Measurements from ENCODE around the gene UCK1. TPM values are rescaled to one million over a fixed set of nuclear protein-coding genes. Genes with fewer than 3 reads are reported as not detected.

The UCK1 gene
- total RNA-seq, 3 donors from 2014 or later (not counting 1 experiment from before 2014, with no cell fraction given) = 29.9 to 35.2 (median 30.2) TPM

GRCh38 chr9:131502781-131503625, 28.1 kb downstream of the UCK1 start, which contains the start of gene POMT1:
Gene POMT1, plus strand, starts transcription at chr9:131502918. Its CDS starts 1,301 bp downstream, at chr9:131504219.
- Mint-ChIP-seq H3K27ac (peak within 1 kb of the TSS; percentile 61 to 89), H3K4me3 (peak within 1 kb of the TSS; percentile 96), H3K4me1 (peaks cover 43 to 50% of the 10 kb centered on the region in 2 donors), H3K27me3 (ENCODE audit: low read depth in 2 of 2) (no peaks in the 10 kb centered on the region), H3K9me3 (no peaks in the 10 kb centered on the region), H3K36me3 (no peaks in the 10 kb centered on the region)
- no peak for TF ChIP-seq CTCF (IDR thresholded peaks at IDR 0.05)
- H3K4me1 ChIP-seq (ENCODE audit: control insufficient read depth, insufficient read depth, low read length) = peaks cover 48% of the 10 kb centered on the region
- peak; percentile 84 to 96 for DNase-seq
- H3K36me3 ChIP-seq (ENCODE audit: control insufficient read depth, insufficient read depth, low read length) = peaks cover 13% of the 10 kb centered on the region
- WGBS (ENCODE audit: insufficient coverage) = under 1% methylated on average over 83 of the region's 83 CpGs
- intact Hi-C loops (cut with micrococcal nuclease) = loop anchor here (5.0 kb wide), 1 partner anchor 234 kb away; no protein-coding TSS in a partner anchor
- ATAC-seq = peak; percentile 76 to 85 (median 82)
- H3K27ac ChIP-seq (ENCODE audit: low read length) = peak within 1 kb of the TSS; percentile 34
- no peaks in the 10 kb centered on the region for H3K27me3 ChIP-seq (ENCODE audit: control insufficient read depth, insufficient read depth, low read length)
- H3K9me3 ChIP-seq (ENCODE audit: control insufficient read depth, insufficient read depth, low read length) = no peaks in the 10 kb centered on the region
- peak within 1 kb of the TSS; percentile 76 for H3K4me3 ChIP-seq (ENCODE audit: low read length)

- Histone ChIP-seq H3K9me3 (ENCODE audit: control insufficient read depth, insufficient read depth, low read length) (no peaks in the 10 kb centered on the region), H3K27me3 (ENCODE audit: control insufficient read depth, insufficient read depth, low read length) (no peaks in the 10 kb centered on the region), H3K4me3 (ENCODE audit: low read length) (no peak overlapping the region), H3K4me1 (ENCODE audit: control insufficient read depth, insufficient read depth, low read length) (peaks cover 48% of the 10 kb centered on the region), H3K27ac (ENCODE audit: low read length) (peak overlapping the region; percentile 51), H3K36me3 (ENCODE audit: control insufficient read depth, insufficient read depth, low read length) (peaks cover 28% of the 10 kb centered on the region)
- H3K4me1 Mint-ChIP-seq = peaks cover 43 to 50% of the 10 kb centered on the region in 2 donors
- no peaks in the 10 kb centered on the region for H3K27me3 Mint-ChIP-seq (ENCODE audit: low read depth in 2 of 2)
- no peaks in the 10 kb centered on the region for H3K36me3 Mint-ChIP-seq
- DNase-seq (peak in 1 of 2 donors; percentile 76), ATAC-seq (peak in 1 of 3 donors; percentile 6)
- no peaks in the 10 kb centered on the region for H3K9me3 Mint-ChIP-seq
- H3K4me3 Mint-ChIP-seq = peak overlapping the region; percentile 80
- intact Hi-C loops (cut with micrococcal nuclease) = loop anchor here (5.0 kb wide), 1 partner anchor 236 kb away; no protein-coding TSS in a partner anchor
- no peak for TF ChIP-seq CTCF (IDR thresholded peaks at IDR 0.05)
- WGBS (ENCODE audit: insufficient coverage) = 67% methylated on average over 5 of the region's 5 CpGs
- peak overlapping the region; percentile 79 to 81 for H3K27ac Mint-ChIP-seq
Observed at GRCh38 chr9:131500939-131501541, 30.0 kb downstream of the UCK1 start.

- Histone ChIP-seq H3K27me3 (ENCODE audit: control insufficient read depth, insufficient read depth, low read length) (no peaks in the 10 kb centered on the region), H3K4me3 (ENCODE audit: low read length) (no peak overlapping the region), H3K4me1 (ENCODE audit: control insufficient read depth, insufficient read depth, low read length) (peaks cover 48% of the 10 kb centered on the region), H3K27ac (ENCODE audit: low read length) (peak overlapping the region; percentile 51), H3K36me3 (ENCODE audit: control insufficient read depth, insufficient read depth, low read length) (peaks cover 35% of the 10 kb centered on the region), H3K9me3 (ENCODE audit: control insufficient read depth, insufficient read depth, low read length) (no peaks in the 10 kb centered on the region)
- Mint-ChIP-seq H3K27ac (peak overlapping the region; percentile 79 to 81), H3K9me3 (no peaks in the 10 kb centered on the region), H3K4me1 (peaks cover 43 to 50% of the 10 kb centered on the region in 2 donors), H3K27me3 (ENCODE audit: low read depth in 2 of 2) (no peaks in the 10 kb centered on the region), H3K4me3 (peak overlapping the region; percentile 57), H3K36me3 (no peaks in the 10 kb centered on the region)
- peak; percentile 49 to 65 (median 57) for ATAC-seq
- intact Hi-C loops (cut with micrococcal nuclease) = loop anchor here (5.0 kb wide), 1 partner anchor 237 kb away; no protein-coding TSS in a partner anchor
- WGBS (ENCODE audit: insufficient coverage) = 29% methylated on average over 12 of the region's 12 CpGs
- peak in 1 of 2 donors; percentile 93 for DNase-seq
- TF ChIP-seq CTCF (IDR thresholded peaks at IDR 0.05) = no peak
Observed at GRCh38 chr9:131500377-131500776, 30.7 kb downstream of the UCK1 start.

All from natural killer cell (primary cell).